Neural progenitor cell (in vitro differentiated cells): ENCODE measurements around the gene NRP1.

Experiments used
- CTCF ChIP-seq: fragments of 200-600 bp; sonication (generic); IDR thresholded peaks from 2 replicates; pipeline ENCODE4 v1.5.1; 2017; ENCODE audit warnings: antibody characterized with exemption, mild to moderate bottlenecking
- EZH2 ChIP-seq: fragments of 200-600 bp; sonication (generic); IDR thresholded peaks from 2 replicates; pipeline ENCODE4 v1.6.1; 2017; ENCODE audit warnings: antibody characterized with exemption, mild to moderate bottlenecking, moderate library complexity

GRCh38 chr10:33179067-33179466, 155.4 kb downstream of the NRP1 start:
- TF ChIP-seq CTCF (no peak), EZH2 (no peak)
